HG03066 (cell line): Measurements from ENCODE around the gene ZNF775.

ENCODE experiments used
- ATAC-seq: cut with Tn5 transposase; IDR thresholded peaks from one replicate; pipeline ENCODE4 v1.9.1; 2021; ENCODE audit warnings: low read depth; ENCODE audit not compliant: unreplicated experiment

The ZNF775 gene

GRCh38 chr7:150345012-150345411 lies 34.1 kb upstream of the ZNF775 start:
- ATAC-seq, result no peak

GRCh38 chr7:150346922-150347321 lies 32.2 kb upstream of the ZNF775 start:
- no peak for ATAC-seq

- no peak for ATAC-seq
Observed at GRCh38 chr7:150351587-150352194, 27.4 kb upstream of the ZNF775 start.

GRCh38 chr7:150355666-150356059 lies 23.5 kb upstream of the ZNF775 start:
- ATAC-seq, result no peak

- no peak for ATAC-seq
Observed at GRCh38 chr7:150356265-150356897, 22.7 kb upstream of the ZNF775 start.

GRCh38 chr7:150357270-150357669 lies 21.9 kb upstream of the ZNF775 start:
- ATAC-seq, result peak; percentile 61

- no peak for ATAC-seq
Observed at GRCh38 chr7:150357771-150358427, 21.2 kb upstream of the ZNF775 start.

GRCh38 chr7:150358433-150358832 lies 20.7 kb upstream of the ZNF775 start:
- no peak for ATAC-seq

- no peak for ATAC-seq
Observed at GRCh38 chr7:150358988-150359621, 20.0 kb upstream of the ZNF775 start.

GRCh38 chr7:150359622-150360362 lies 19.3 kb upstream of the ZNF775 start:
- no peak for ATAC-seq

- no peak for ATAC-seq
Observed at GRCh38 chr7:150360363-150361058, 18.6 kb upstream of the ZNF775 start.

- ATAC-seq, result no peak
Observed at GRCh38 chr7:150361402-150361801, 17.7 kb upstream of the ZNF775 start.

- no peak for ATAC-seq
Observed at GRCh38 chr7:150361807-150362621, 17.1 kb upstream of the ZNF775 start.

- ATAC-seq, result no peak
Observed at GRCh38 chr7:150363370-150363769, 15.8 kb upstream of the ZNF775 start.

- ATAC-seq, result peak; percentile 37
Observed at GRCh38 chr7:150363872-150364271, 15.3 kb upstream of the ZNF775 start.

GRCh38 chr7:150365194-150365593 lies 13.9 kb upstream of the ZNF775 start:
- no peak for ATAC-seq

GRCh38 chr7:150365673-150366398 lies 13.3 kb upstream of the ZNF775 start:
- ATAC-seq, result no peak

GRCh38 chr7:150367677-150368095 lies 11.4 kb upstream of the ZNF775 start:
- no peak for ATAC-seq
